IPS-NIHi7 (cell line): ENCODE results near the gene AHSA1.

Source experiments
- DNase-seq: peaks from one replicate; pipeline ENCODE4 v3.0.0; 2012; ENCODE audit warnings: mixed read lengths; ENCODE audit errors: extremely low spot score

AHSA1 gene

GRCh38 chr14:77473921-77474320 lies 16.0 kb downstream of the AHSA1 start:
- no peak for DNase-seq

DNA sequence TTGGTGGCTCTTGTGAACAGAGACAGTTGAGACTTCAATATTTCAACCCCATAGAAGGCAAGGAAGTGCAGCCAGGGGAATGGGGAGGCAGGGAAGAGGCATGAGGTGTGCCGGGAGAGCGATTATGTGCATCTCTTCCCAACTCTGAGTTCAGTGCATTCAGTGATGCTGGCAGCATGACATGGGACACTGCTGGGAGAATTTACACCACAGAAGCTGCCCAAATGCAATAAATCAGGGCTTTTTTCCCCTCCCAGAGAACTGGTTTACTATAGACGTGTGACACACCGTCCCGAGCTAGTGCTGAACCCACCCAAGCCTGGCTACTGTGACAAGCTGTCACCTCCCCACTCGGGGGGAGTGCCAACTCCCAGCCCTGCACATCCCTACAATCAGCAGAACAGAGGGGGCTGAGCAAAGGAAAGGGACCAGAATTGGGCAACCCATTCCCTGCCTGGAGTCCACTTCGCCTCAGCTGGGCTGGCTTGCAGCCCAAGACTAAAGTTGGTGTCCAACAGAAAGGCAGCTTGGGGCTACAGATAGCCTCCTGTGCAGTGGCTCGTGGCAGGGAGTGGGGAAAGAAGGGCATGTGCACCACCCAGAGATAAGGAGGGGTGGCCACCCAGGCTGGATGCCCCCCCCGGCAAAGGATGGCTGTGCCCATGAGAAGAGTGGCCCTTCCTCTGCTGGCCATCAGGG lies 16.7 kb downstream of the AHSA1 start:
- no peak for DNase-seq

GRCh38 chr14:77475432-77476115 lies 17.7 kb downstream of the AHSA1 start:
- DNase-seq = no peak

DNA sequence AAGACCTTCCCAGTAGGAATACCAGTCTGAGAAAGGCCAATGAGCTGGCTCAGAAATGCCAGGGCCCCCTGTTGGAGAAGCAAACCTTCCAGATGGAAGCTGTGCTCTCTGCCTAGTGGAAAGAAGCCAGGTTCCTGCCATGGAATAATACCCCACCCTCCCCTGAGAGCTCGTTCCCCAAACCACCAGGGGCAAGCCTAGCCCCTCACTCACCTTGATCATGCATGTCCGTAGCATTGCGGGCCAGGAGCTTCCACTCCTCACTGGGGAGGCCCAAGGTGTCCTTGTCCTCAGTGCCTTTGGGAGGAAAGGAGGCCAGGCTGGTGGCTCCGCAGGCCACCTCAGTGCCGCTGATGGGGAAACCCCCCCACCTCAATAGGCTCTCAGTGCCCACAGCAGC lies 20.1 kb downstream of the AHSA1 start:
- no peak for DNase-seq

GRCh38 chr14:77478796-77479195 lies 20.9 kb downstream of the AHSA1 start:
- no peak for DNase-seq

- no peak for DNase-seq
Measured at GRCh38 chr14:77482422-77482821, 24.5 kb downstream of the AHSA1 start.

GRCh38 chr14:77485256-77485655 lies 27.4 kb downstream of the AHSA1 start:
- no peak for DNase-seq

DNA sequence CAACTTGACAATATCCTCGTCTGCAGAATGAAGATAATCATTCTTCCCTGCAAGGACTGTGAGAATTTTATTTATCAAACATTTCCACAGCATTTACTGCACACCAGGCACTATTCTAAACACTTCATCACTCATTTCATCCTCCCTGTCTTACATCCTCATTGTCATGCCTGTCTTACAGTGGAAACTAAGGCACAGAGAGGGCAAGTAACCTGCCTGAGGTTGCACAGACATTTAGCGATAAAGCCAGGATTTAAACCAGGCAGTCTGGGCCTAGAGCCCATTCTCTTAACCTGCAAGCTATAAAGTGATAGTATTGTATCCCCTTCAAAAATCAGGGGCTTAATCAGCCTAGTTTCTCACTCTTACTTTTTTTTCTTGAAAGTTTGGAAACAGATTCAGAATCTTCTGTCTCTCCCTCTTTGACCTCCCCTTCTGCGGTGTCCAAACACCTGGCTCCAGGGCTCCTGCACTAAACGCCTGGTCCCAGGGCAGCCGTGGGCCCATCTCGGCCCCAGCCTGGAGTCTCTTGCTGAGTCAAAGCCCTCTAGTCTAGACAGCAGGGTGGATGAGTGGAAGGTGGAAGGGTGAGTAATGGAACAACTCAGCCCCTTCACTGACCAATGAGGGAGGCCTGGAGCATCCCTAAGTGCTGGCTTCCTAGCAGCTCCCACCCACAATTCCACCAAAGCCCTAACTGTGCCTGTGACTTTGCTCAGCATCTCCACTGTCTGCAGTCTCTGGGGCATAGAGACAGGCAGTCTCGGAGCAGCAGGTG lies 28.2 kb downstream of the AHSA1 start:
- DNase-seq = no peak

DNA sequence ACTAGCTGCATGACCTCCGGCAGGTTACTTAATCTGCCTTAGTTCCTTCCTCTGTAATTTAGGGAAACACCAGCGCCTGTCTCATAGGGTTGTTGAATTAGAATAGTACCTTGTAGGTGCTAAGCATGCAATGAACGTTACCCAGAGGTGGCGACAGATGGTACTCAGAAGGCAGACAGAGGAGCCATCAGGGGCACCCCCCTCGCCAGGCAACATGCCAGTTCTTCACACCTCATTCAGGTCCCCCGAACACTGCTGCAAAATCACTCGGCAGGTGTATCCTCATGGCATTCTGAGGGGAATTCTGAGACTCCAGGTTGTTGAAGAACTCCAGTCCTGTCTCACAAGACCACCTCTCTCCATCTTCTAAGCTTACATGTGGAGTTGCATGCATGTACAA lies 30.7 kb downstream of the AHSA1 start:
- no peak for DNase-seq

DNA sequence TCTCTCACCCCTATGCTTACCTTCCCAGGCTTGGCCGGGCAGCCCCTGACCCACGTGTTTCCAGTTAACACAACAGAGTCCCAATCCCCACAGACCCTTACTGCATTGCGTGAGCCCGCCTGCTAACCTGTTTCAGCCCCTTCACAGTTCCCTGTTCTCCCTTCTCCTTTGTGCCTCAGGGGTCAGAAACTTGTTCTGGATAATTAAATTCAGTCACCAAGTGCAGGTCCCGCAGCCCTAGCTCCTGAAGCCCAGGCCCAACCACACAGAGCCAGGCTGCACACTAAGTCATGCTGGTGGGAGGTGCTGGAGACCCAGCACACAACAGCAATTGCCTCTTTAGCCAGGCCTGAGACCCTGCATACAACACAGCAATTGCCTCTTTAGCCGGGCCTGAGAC lies 31.1 kb downstream of the AHSA1 start:
- DNase-seq = no peak

GRCh38 chr14:77490347-77490986 lies 32.6 kb downstream of the AHSA1 start:
- DNase-seq = no peak

GRCh38 chr14:77491056-77491455 lies 33.2 kb downstream of the AHSA1 start:
- DNase-seq = no peak

DNA sequence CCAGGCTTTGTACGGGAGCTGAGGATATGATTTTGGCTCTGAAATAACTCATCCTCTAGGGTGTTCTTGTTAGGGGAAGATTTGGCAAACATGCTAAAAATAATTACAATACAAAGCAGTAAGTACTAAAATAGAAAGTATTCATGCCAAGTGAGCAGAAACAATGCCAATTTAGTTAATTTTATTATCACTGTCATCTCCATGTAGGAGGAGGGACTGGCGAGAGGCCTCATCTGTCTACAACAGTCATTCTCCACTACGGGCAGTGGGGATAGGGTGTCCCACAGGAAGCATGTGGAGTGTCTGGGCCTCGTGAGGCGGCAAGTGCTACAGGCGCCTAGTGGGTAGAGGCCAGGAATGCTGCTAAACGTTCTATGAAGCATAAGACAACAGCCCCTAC lies 37.4 kb downstream of the AHSA1 start:
- DNase-seq = no peak

DNA sequence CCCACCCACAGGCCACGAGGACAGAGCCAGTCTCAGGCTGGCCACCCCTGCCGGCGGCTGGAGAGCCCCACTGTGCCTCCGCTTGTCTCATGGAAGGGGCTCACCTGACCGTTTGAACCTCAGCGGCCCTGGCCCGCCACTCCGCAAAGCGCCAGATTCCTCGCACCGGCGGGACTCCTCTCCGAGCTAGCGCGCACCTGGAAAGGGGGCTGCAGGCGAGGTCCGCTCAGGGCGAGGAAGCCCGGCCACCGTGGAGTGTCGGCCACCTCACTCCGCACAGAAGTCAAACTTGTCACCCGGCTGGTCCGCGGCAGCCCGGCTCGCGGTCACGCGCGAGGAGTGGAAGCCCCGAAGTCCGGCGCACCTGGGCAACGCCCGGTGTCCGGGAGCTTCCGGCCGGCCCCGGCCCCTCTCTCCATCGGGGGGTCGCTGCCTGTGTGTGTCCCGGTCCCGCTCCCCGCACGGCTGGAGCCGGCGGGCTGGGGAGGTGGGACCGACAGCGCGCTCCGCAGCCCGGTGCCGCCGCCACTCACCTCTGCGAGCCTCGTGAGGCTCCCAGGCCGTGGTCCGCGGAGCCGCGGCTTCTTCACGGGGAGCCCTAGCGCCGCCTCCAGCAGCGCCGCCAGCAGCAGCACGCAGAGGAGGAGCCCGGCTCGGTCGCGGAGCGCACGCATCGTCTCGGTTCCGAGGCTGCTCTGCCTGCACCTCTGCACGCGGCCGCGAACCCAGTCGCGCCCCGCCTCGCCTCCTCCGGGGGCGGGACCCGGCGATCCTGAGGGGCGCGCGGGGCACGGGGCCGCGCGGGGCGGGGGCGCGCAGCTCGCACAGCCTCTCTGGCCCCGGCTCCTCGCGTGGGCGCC lies 40.5 kb downstream of the AHSA1 start, which contains the start of gene ISM2:
Gene ISM2 (minus strand): TSS at position 697 of the 860 bp plus-strand sequence. CDS start 23 bp downstream, at position 674.
- DNase-seq = peak; percentile 79

DNA sequence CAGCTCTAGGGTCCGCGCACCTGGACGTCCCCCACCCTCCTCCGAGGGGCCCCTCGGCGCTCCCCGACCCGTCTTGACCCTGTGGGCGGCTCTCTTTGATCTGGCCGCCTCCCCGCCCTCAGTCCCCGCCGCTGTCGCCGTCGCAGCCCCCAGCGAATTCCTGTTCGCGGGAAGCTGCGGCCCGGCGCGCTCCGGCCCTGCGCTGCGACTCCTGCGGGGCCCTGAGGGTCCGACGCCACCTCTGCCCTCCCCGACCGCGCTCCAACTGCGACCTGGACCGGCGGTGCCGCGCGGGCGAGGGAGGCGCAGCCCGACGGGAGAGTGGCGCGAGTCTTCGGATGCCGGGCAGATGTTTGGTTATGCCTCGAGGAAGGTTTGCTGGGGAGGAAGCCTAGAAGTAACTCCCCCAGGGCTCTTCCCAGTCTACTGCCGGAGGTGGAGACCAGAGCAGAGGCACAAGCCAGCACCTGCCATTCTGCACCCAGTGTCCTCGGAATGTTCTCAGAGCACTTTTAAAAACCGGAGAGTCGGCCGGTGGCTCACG lies 41.2 kb downstream of the AHSA1 start:
- DNase-seq = peak; percentile 60

DNA sequence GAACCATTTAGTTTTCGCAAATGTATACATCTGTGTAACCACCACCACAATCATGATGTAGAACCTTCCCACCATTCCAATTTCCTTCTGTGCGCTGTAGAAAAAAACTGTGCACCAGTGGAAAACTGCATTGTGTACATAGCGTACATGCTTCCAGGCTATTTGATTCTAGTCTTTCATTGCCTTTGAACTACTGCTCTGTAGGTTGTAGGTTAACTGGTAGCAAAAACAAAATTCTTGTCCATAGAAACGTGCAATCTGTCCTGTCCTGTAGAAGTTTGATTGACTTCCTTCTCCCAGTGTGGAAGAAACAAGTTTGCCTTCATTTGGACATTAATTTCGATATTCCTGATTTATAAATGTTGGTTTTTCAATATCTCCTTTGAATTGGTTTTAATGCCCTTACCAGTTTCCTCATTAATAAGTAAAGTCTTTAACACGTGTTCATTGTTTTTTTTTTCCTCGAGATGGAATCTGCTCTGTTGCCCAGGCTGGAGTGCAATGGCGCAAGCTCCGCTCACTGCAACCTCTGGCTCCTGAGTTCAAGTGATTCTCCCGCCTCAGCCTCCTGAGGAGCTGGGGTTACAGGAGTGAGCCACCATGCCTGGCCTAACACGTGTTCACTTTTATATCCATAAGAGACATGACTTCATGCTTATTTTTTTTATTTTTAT lies 44.4 kb downstream of the AHSA1 start:
- no peak for DNase-seq

DNA sequence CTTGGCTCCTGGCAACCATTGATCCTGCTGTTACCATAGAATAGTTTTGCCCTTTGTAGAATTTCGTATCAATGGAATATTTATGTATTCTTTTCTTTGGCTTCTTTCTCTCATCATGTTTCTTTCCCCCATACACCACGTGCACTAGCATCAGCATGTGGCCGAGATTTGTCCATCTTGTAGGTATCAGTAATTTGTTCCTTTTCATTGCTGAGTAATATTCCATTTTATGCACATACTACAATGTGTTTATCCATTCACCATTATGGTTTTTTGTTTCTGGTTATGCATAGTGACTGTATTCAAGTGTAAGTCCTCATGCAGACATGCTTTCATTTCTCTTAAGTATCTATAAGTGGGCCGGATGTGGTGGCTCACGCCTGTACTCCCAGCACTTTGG lies 45.2 kb downstream of the AHSA1 start:
- DNase-seq = no peak

DNA sequence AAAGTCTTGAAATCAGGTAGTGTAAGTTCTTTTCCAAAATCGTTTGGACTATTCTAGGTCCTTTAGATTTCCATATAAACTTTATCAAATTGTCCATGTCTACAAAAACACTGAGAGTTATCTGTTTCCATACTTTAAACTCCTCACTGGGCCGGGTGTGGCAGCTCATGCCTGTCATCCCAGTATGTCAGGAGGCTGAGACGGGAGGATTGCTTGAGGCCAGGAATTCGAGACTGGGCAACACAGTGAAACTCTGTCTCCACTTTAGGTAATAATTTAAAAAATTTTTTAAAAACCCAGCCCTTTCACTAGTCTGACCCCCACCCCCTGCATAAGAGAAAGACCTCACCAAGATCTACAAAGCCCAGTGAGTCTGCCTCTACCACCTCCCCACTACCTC lies 47.1 kb downstream of the AHSA1 start:
- no peak for DNase-seq

- no peak for DNase-seq
Measured at GRCh38 chr14:77507762-77508161, 49.9 kb downstream of the AHSA1 start.

DNA sequence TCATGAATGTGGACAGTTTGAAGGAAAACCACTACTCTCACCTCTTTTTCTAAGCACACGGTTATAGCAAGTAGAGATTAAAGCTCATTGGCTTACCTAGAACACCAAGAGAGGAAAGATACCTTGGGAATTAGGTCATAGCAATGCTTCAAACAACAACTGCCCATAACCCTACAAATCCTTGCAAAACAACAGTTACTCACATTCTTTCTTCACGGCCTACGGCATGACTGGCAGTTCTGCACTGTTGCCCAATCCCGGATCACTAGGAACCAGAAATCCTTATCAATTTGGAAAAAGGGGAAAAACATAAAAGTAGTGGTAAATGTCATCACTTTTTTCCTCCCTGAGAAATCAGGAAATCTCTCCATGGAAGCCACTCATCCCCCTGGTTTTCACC lies 50.4 kb downstream of the AHSA1 start:
- DNase-seq = no peak
